Activated naive CD4-positive, alpha-beta T cell treated with Interleukin-2 at 50 U/mL for 16 hours (primary cell): ENCODE data around the gene CCDC18.
A peak's percentile ranks its signal among the peaks of the same experiment; 100 is the strongest.
"Not testable (repeated sequence)": the region's sequence is repeated elsewhere in the genome, so short reads cannot be mapped to it uniquely, and the experiment has no call there.

Source experiments
- DNase-seq: peaks from one replicate; pipeline ENCODE4 v3.0.0-alpha.2; 2020

CCDC18 gene, protein sequence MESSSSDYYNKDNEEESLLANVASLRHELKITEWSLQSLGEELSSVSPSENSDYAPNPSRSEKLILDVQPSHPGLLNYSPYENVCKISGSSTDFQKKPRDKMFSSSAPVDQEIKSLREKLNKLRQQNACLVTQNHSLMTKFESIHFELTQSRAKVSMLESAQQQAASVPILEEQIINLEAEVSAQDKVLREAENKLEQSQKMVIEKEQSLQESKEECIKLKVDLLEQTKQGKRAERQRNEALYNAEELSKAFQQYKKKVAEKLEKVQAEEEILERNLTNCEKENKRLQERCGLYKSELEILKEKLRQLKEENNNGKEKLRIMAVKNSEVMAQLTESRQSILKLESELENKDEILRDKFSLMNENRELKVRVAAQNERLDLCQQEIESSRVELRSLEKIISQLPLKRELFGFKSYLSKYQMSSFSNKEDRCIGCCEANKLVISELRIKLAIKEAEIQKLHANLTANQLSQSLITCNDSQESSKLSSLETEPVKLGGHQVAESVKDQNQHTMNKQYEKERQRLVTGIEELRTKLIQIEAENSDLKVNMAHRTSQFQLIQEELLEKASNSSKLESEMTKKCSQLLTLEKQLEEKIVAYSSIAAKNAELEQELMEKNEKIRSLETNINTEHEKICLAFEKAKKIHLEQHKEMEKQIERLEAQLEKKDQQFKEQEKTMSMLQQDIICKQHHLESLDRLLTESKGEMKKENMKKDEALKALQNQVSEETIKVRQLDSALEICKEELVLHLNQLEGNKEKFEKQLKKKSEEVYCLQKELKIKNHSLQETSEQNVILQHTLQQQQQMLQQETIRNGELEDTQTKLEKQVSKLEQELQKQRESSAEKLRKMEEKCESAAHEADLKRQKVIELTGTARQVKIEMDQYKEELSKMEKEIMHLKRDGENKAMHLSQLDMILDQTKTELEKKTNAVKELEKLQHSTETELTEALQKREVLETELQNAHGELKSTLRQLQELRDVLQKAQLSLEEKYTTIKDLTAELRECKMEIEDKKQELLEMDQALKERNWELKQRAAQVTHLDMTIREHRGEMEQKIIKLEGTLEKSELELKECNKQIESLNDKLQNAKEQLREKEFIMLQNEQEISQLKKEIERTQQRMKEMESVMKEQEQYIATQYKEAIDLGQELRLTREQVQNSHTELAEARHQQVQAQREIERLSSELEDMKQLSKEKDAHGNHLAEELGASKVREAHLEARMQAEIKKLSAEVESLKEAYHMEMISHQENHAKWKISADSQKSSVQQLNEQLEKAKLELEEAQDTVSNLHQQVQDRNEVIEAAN (N-terminal part only)

GRCh38 chr1:93180723-93181613, at the start of gene CCDC18:
Gene CCDC18 (plus strand): TSS chr1:93180724. CDS start chr1:93183362, 2,638 bp downstream.
- DNase-seq: peak; percentile 64

- DNase-seq: no peak
Measured at GRCh38 chr1:93132638-93133037, 47.9 kb upstream of the CCDC18 start.

DNA sequence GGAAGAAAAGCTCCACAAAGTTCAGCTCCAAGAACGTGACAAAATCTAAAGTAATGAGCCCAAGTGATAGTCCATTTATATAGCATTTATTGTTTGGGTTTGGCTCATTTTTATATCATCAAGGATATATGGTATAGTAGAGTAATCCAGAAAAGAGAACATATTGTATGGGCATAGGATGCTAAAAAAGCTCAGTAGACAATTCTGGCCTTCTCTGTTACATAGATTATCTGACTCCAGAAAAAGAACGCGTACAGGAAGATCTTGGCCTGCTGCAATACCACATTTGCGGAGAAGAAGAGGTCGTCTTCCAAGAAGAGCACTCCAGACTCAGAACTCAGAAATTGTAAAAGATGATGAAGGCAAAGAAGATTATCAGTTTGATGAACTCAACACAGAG, 44.1 kb upstream of the CCDC18 start:
- no peak for DNase-seq

GRCh38 chr1:93137604-93138292, 42.8 kb upstream of the CCDC18 start:
- DNase-seq: no peak

- no peak for DNase-seq
Measured at GRCh38 chr1:93140106-93140505, 40.4 kb upstream of the CCDC18 start.

GRCh38 chr1:93142161-93142560, 38.4 kb upstream of the CCDC18 start:
- no peak for DNase-seq

DNA sequence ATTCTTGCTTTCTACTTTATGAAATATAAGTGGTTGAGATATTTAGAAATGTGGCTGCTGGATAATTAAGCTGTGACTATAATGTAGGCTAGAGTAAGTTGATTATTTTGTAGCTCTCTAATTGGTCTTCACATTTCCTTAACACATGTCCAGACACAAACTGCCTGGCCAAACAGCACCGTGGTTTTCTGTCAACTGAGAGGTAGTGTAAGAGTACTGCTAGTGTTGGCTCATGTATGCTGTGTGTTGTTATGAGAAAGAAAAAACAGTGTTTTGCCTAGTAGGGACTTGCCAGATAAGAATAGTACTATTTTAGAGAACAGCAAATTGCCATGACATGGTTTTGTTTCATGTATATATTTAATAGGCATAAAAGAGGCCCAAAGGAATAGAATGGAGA, 37.4 kb upstream of the CCDC18 start:
- no peak for DNase-seq

DNA sequence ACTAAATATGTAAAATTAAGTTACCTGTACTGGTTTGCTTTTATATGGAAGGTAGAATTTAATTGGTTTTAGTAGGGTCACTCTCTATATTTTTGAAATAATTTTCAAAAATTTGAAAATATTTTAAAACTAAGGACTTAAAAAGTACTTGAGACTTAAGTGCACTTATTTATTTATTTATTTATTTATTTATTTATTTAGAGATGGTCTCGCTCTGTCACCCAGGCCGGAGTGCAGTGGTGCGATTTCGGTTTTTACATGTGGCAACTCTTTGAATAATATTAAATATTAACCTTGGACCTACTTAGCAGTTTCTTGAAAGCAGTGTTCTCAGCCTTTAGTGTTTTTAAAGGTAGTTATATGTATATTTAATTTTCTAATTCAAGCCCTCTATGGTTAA, 36.8 kb upstream of the CCDC18 start:
- DNase-seq: no peak

GRCh38 chr1:93148001-93148400, 32.5 kb upstream of the CCDC18 start:
- no peak for DNase-seq

DNA sequence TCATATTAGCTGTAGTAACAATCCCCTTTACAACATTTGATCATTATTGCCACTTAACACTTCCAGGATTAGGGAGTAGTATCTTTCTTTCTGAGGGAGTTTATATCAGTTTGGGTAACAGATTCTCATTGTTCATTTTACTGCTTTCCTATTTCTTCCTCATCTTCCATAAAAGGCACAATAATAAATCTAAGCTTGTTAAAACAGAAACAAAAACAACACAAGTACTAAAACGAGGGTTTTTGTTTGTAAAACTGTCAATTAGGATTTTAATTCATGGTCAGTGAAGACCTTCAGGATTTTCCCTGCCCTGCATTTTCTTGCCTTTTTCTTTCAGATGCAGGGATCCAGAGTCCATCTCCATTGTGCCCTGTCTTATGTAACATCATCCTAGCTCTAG, 29.8 kb upstream of the CCDC18 start:
- no peak for DNase-seq

- no peak for DNase-seq
Measured at GRCh38 chr1:93151474-93151873, 29.1 kb upstream of the CCDC18 start.

- no peak for DNase-seq
Measured at GRCh38 chr1:93152835-93153234, 27.7 kb upstream of the CCDC18 start.

GRCh38 chr1:93154898-93155297, 25.6 kb upstream of the CCDC18 start:
- DNase-seq: no peak

DNA sequence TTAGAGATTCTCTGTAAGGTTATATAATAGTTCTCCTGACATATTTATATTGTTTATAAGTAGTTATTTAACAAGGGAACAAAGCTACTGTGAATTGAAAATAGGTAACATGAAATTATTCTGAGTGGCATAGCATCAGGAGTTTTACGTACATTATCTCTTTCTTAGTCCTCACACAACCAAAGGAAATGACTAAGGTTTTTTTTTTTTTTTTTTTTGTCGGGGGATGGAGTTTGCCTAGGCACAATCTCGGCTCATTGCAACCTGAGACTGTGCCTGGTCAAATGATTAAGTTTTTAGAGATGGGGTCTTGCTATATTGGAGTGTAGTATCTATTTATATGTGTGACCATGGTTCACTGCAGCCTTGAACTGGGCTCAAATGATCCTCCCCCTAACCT, 25.2 kb upstream of the CCDC18 start:
- no peak for DNase-seq

- no peak for DNase-seq
Measured at GRCh38 chr1:93159337-93159736, 21.2 kb upstream of the CCDC18 start.

DNA sequence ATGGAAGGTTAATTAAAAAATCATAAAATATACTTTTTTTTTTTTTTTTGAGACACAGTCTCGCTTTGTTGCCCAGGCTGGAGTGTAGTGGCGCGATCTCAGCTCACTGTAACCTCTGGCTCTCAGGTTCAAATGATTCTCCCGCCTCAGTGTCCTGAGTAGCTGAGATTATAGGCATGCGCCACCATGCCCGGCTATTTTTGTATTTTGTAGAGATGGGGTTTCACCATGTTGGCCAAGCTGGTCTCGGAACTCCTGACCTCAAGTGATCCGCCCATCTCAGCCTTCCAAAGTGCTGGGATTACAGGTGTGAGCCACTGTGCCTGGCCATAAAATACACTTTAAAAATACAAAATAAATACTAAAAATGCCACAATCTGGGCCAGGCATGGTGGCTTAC, 17.2 kb upstream of the CCDC18 start:
- not testable (repeated sequence) for DNase-seq

DNA sequence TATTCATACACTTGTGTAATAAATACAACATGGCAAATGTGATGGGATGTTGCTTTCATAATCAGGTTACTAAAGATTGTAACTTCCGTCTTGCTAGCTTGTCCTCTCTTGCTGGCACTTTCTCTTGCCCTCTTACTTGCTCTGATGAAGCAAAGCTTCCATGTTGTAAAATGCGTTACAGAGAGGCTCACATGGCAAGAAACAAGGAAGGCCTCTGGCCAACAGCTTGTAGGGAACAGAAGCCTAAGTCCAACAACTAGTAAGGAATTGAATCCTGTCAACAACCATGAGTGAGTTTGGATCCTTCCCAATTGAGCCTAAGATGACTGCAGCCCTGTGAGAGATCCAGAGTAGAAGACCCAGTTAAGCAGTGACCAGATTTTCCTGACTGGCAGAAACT, 15.7 kb upstream of the CCDC18 start:
- DNase-seq: no peak

DNA sequence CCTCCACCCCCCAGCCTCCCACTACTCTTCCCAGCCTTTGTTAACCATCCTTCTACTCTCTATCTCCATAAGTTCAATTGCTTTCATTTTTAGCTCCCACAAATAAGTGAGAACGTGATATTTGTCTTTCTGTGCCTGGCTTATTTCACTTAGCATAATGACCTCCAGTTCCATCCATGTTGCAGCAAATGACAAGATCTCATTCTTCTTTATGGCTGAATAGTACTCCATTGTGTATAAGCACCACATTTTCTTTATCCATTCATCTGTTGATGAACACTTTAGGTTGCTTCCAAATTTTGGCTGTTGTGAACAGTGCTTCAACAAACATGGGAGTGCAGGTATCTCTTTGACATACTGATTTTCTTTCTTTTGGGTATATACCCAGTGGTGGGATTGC, 14.6 kb upstream of the CCDC18 start:
- not testable (repeated sequence) for DNase-seq

- no peak for DNase-seq
Measured at GRCh38 chr1:93167006-93167405, 13.5 kb upstream of the CCDC18 start.

- not testable (repeated sequence) for DNase-seq
Measured at GRCh38 chr1:93170141-93170678, 10.3 kb upstream of the CCDC18 start.

GRCh38 chr1:93171549-93172034, 8.9 kb upstream of the CCDC18 start:
- DNase-seq: no peak
